GM19351 (cell line): ENCODE measurements around the gene HSPH1.
A peak's percentile ranks its signal among the peaks of the same experiment; 100 is the strongest.

Experiments used
- ATAC-seq: cut with Tn5 transposase; IDR thresholded peaks from one replicate; pipeline ENCODE4 v1.9.1; 2021; ENCODE audit warnings: mild to moderate bottlenecking, moderate library complexity; ENCODE audit not compliant: unreplicated experiment

HSPH1 gene

DNA sequence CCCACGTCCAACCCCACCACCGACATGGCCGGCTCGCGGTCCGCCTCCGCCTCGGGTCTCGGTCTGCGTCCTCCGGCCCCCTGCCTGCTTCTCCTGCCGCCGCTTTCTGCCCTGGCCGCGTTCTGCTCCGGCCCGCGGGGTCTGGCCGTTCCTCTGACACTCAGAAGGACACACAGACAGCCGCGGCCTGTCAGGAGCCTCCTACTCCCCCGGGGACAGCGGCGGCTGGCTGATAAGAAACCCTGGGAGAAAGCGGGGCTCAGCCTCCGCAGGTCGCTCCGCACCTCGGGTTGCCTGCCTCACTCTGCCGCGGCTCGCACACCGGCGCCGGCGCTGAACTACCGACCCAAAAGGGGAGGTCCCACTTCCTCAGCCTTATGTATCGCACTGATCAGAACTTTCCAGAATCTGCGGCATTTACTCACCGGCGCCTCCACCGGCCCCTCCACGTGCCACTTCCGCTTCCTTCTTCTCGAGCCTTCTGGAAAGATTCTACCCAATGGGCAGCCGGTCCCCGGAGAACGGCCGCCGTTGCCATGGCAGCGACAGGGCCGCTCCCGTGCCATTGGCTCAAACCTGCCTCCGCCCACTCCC lies at the start of gene HSPH1:
HSPH1 (minus strand) TSS at position 348 of the 594 bp plus-strand sequence; CDS start at position 26, 322 bp downstream.
- ATAC-seq, result peak; percentile 65

- no peak for ATAC-seq
Measured at GRCh38 chr13:31209841-31210210, 48.1 kb upstream of the HSPH1 start.

- no peak for ATAC-seq
Measured at GRCh38 chr13:31209172-31209840, 47.6 kb upstream of the HSPH1 start.

DNA sequence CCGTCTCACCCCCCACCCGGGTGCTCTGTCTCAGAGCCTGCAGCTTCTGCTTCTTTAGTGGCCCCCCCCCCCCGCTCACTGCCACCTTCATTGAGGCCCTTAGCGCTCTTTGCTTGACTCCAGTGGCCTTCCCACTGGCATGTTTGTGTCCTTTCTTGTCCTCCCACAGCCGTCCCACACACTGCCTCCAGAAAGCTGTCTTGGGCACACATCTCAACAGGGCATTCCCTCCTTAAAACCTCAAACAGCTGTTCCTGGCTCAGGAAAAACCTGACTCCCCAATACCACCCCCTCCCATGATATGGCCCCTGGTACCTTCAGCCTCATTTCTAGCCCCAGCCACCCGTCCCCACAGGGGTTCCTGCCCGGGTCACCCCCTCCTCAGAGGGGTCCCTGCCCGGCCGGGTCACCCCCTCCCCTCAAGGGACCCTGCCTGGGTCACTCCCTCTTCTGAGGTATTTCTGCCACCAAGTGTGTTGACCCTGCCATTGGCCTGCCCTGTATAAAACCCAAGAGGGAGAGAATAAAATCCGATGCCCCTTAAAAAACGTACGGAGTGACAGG lies 46.9 kb upstream of the HSPH1 start:
- ATAC-seq, result no peak

- no peak for ATAC-seq
Measured at GRCh38 chr13:31207661-31208552, 46.2 kb upstream of the HSPH1 start.

- ATAC-seq, result no peak
Measured at GRCh38 chr13:31204592-31204991, 42.9 kb upstream of the HSPH1 start.

DNA sequence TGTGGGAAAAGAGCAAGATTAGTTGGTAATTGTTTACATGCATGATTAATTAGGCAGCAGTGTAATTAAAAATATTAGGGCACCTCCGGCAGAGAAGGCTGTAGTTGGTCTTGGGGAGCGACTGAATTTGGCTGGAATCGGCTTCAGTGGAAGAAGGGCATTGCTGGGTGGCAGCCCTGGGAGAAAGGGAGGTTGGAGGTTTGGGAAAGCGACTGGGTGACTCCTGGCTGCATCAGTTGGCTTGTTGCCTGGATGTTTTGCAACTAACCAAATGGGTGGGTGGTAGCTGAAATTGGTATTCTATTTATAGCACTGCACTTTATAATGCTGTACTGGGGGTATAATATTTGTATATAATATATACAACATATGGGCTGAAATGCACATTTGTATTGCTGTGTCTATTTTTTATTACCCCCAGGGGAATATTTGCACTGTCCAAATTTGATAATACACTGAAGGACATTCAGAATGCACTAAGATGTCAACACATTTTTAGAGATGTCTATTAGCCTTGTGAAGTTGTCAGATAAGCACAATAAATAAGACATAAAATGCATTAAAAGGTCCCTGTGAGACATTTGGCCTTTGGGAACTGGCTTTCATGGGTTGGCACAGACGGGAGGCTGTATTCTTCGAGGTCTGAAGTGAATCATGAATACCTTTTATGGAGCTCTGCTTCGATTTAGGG lies 39.8 kb upstream of the HSPH1 start:
- no peak for ATAC-seq

- peak; percentile 23 for ATAC-seq
Measured at GRCh38 chr13:31200637-31200971, 38.9 kb upstream of the HSPH1 start.

GRCh38 chr13:31199849-31200636 lies 38.3 kb upstream of the HSPH1 start, which contains the start of gene B3GLCT:
B3GLCT (plus strand) TSS chr13:31199975; CDS start chr13:31200085, 110 bp downstream.
- ATAC-seq, result peak; percentile 76

- ATAC-seq, result no peak
Measured at GRCh38 chr13:31199527-31199848, 37.8 kb upstream of the HSPH1 start.

DNA sequence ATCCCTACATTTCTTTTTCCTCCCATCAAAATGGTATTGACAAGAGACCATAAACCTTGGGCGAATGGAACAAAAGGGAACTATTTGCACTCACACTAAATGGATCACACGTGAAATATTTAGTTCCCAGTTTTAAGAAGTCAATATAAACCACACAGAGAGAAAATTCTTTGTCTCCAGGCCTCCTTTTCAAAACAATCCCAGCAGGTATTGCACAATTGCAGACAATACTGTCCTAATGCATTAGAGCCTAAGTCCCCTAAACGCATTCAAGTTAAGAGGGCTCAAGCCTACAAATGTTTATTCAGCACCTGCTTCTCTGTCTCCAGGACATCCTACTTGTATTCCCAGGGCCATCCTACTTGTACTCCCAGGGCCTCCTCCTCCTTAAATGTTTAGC lies 36.8 kb upstream of the HSPH1 start:
- no peak for ATAC-seq

DNA sequence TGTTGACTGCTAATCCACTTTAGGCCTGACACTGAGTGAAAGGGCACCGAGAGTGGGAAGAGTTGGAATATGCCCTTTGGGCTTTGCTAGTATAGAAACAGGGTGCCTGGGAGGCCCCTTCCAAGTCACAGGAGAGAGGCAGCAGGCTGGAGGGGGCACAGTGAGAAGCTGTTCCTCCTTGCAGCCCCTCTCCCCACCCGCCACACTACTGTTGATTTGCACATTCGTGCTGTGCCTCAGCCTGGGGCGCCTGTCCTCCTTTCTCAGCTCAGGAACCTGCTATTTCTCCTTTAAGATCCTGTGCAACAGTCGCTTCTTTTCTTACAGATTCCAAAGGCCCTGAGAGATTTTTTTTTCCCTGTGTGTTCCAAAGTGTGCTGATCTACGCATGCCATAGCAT lies 35.3 kb upstream of the HSPH1 start:
- no peak for ATAC-seq

DNA sequence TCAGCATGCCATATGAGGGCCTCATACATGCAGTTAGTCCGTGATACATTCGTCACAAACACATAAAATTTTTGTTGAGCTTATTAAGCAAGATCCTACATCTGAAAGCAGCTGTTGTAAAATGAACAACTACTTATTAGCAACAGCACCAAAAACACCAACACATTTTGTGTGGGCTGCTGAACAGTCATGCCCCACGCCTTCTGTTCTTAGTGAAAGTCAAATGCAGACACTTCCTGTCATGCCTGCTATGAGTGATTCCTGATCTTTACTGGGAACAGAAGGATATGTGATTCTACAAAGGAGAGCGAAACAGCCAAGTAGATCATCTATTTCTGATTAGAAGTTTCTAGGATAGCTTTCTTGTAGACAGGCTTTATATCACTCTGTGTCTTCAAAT lies 33.9 kb upstream of the HSPH1 start:
- no peak for ATAC-seq

DNA sequence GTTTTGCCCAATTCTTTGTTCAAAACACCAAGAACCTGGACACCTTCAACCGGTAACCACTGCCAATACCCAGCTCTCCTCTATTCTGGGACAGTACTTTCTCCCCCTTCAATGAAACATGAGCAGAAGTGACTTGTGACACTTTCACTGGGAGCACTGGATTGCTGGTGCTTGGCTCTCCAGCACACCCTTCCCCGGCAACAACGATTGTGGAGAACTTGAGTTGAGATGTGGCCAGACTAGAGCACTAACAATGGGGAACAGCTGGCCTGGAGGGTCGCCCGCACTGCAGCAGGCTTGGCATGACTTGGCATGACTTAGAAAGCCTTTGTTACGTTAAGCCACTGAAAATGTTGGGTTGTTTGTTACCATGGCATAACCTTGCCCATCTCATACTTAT lies 30.6 kb upstream of the HSPH1 start:
- no peak for ATAC-seq

GRCh38 chr13:31191748-31192147 lies 30.0 kb upstream of the HSPH1 start:
- no peak for ATAC-seq

GRCh38 chr13:31184981-31185645 lies 23.4 kb upstream of the HSPH1 start:
- no peak for ATAC-seq

DNA sequence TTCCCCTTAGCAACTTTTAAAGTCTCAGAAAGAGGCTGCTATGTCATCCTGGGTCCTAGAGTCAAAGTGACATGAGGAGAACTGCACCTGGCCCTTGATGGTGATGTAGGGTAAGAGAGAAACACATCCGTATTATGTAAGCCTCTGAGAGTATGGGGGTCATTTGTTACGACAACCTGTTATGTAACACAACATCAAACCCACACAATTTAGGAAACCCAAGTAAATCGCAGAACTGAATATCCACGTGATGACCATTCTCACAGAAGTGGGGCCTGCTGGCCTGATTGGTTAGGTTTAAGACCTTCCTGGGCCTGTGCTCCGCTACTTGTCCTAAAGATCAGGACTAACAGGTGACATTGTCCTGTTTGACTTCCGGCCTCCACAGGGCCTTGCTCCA lies 22.7 kb upstream of the HSPH1 start:
- ATAC-seq, result no peak

- ATAC-seq, result no peak
Measured at GRCh38 chr13:31182987-31183386, 21.3 kb upstream of the HSPH1 start.

DNA sequence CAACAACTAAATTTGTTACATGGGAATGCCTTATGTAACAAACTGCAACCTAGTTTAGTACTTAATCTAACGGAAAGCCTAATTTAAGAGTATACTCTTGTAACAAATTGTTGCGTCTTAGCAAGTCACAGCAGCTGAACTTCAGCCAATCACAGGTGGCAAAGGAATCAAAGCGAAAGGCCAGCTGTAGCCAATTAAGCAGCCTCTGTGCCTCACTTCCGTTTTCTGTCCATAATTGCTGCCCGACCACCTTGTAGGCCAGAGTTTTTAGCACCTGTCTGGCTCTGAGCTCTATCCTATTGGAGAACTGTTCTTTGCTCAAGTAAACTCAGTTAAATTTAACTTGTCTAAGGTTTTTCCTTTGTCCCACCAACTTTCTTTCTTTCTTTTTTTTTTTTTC lies 18.1 kb upstream of the HSPH1 start:
- no peak for ATAC-seq

- ATAC-seq, result no peak
Measured at GRCh38 chr13:31179241-31179640, 17.5 kb upstream of the HSPH1 start.
